Activated CD4-positive, CD25-positive, alpha-beta regulatory T cell treated with anti-CD3 and anti-CD28 coated beads, Interleukin-2, amount 50 U/mL, for 16 hours (primary cell): ENCODE results near the gene KCNMA1.

Source experiments
- DNase-seq: peaks from one replicate; pipeline ENCODE4 v3.0.0-alpha.2; 2020; ENCODE audit warnings: low read depth, low spot score

Gene KCNMA1

GRCh38 chr10:77301305-77301730, 336.3 kb downstream of the KCNMA1 start:
- DNase-seq = no peak

DNA sequence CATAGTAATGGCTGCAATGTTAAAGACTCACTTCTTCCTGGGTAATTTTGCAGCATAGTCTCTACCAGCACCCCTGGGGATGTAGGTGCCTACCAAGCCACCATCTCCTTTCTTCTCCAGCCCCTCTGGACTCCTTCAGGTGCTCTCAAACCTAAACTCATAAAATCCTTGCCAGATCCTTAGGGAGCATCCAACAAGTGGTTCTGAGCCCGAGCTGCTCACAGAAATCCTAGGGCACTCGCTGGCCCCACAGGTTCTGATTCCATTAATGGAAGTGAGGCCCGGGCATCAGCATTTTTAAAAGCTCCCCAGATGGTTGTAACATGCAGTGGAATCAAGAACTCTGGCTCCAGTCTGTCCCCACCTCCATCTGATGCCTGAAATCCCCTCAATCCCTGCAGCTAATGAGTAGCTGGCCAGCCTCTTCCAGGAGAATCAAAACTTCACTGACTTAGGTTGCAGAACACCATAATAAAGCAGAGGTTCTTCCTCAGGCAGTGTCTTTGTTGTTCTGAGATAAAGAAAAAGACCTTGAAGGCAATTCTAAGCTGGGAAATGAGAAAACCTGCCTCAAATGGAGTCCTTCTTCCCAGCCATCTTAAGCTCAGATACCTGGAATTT, 336.8 kb downstream of the KCNMA1 start:
- no peak for DNase-seq

DNA sequence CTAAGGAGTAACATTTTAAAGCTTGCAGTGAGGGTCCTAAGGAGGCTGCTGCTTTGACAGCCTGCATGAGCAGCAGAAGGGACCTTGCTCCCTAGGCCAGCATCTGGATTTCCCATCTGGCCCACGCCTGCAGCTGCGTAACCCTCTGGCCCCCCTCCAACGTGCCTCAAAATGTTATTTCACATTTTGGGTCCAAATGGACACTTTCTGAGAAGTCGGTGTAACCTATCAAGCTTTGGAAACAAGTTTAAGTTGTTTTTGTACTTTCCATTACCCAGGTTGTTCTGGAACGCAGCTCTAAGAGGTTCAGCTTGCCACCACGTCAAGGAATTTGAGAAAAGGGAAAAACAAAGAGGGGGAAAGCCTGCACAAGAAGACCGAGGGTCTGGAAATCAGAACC, 338.3 kb downstream of the KCNMA1 start:
- no peak for DNase-seq

GRCh38 chr10:77297393-77297739, 340.2 kb downstream of the KCNMA1 start:
- no peak for DNase-seq

DNA sequence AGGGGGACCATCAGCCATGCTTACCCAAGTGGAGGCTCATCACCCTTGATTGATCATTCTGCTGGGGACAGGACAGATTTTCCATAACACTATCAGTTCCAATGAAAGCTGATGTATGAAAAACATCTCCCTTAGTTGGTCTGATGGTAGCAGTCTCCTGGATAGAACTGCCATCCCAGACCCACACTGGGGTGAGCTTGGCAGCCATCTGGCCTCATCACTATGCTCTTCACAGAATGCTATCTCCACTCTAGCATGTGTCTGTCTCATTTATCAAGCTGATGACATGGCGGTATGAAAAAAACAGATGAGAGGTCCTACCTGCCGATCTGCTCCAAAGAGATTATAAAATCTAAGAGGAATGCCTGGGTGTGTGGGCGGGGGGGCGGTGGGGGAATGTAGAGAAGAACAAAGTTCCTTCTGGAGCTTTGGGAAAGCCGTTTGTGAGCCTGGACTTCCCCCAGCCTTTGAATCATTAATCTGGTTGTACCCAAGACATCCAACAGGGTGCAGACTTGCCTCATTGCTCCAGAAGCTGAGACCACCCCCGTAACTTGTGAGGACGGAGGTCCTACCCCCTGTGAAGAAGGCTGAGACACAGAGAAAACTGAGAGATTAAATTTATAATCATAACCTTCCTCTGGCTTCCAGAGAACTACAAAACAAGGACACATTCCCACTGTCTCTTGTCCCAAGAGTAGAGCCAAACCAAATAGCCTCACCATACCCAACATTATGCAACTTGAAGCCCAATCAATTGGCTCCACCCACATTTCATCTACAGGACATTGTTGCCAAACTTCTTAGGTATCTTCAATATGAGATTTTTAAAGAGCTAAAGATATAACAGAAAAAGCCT, 340.8 kb downstream of the KCNMA1 start:
- no peak for DNase-seq

- no peak for DNase-seq
Measured at GRCh38 chr10:77293773-77294172, 343.8 kb downstream of the KCNMA1 start.

GRCh38 chr10:77293347-77293746, 344.3 kb downstream of the KCNMA1 start:
- DNase-seq = no peak

- DNase-seq = no peak
Measured at GRCh38 chr10:77291596-77292505, 345.8 kb downstream of the KCNMA1 start.

GRCh38 chr10:77290528-77291155, 347.0 kb downstream of the KCNMA1 start:
- DNase-seq = no peak

DNA sequence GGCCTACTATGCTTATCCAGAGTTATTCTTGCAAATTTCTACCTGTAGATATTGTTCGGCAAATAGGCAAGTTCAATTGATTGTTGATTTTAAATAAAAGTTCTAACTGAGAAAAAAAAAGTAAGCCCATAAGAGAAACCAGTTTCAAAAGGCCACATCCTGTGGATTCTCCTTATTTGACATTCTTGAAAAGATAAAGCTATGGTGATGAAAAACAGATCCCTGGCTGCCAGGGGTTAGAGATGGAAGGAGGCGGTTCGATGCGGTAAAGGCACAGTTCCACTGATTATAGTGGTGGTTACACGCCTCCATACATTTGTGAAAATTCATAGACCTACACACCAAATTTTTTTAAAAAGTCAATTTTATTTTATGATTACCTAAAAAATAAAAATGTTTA, 347.8 kb downstream of the KCNMA1 start:
- no peak for DNase-seq

GRCh38 chr10:77289027-77289501, 348.5 kb downstream of the KCNMA1 start:
- DNase-seq = no peak

DNA sequence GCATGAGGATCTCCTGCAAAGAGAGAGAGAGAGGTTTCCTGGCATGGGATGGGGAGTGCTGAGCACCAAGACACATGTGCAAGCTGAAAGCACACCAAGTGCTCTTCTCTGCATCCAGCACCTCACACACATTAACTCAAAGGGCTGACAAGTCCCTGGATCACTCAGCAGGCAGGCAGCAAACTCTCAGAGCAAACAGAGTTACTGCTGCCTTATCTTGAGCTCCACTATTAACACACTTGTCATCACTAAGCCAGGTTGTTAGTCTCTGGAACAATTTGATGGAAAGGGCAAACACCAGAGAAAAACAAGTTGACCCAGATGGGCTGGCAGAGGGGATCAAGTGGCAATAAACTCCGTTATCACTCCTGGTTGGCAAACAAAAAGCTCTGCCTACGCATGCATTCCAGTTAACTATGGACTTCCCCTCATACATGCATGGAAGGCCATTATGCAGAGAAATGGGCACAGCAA, 349.9 kb downstream of the KCNMA1 start:
- DNase-seq = no peak

GRCh38 chr10:77286531-77287508, 350.8 kb downstream of the KCNMA1 start:
- DNase-seq = no peak

DNA sequence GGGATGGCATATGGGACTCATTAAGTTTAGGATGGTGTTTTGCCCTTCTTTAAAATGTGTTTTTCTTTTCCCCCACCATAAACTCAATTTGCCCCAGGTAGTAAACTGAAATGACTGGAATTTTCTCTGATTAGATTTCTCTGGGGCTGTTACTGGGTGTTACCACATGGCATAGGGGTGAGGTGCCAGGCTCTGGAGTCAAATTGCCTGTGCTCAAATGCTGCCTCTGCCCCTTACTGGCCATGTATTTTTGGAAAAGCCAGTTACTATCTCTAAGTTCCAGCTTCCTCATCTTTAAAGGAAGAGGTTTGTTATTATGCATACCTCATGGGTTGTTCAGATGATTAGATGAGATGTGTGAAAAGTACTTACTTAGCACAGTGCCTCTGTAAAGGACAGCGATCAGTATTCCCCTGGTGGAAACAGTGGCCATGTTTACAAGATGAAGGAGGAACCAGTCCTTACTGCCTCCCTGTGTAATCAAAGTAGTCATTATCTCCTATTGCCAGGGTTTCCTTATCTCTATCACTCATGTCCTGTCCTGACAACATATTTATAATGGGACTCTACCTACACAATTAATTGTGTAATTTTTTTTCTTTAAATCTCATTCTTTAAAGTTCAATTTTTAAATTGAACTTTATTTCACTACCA, 352.0 kb downstream of the KCNMA1 start:
- DNase-seq = no peak

GRCh38 chr10:77284797-77285196, 352.8 kb downstream of the KCNMA1 start:
- DNase-seq = no peak

DNA sequence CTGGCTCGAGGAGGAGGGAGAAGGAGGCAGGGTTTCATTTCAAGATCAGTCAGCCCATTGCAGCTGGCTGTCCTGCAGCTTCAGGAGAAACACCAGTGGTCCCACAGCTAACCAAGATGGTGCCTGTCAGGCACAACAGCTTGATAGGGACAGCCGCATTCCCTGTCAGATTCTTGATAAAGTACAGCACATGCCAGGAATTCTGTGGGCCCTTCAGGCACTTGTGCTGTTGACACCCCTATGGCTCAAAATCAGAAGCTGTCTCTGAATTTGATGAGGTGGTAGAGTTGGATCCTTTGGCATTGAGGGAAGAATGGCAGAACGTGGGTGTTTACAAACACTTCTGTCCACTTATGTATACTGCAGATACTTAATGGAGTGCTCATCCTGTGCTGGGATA, 354.3 kb downstream of the KCNMA1 start:
- no peak for DNase-seq

DNA sequence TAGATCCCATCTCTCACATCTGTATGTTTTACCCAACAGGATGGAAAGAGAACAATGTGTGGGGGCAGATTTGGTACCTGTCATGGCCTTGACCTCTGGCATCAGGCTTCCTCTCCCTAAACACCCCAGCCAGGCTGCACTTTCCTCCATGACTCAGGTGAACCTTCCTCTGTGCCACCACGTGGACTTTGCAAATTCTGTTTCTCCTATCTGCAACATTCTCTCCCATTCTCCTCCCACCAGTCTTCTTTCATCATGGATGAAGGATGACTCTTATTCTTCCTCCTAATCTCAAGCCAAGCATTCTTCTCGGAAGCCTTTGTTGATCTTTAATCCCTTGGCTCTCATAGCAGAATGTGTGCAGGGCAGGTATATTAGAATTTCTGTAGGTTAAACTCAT, 355.4 kb downstream of the KCNMA1 start:
- DNase-seq = no peak

GRCh38 chr10:77281719-77282118, 355.9 kb downstream of the KCNMA1 start:
- no peak for DNase-seq

DNA sequence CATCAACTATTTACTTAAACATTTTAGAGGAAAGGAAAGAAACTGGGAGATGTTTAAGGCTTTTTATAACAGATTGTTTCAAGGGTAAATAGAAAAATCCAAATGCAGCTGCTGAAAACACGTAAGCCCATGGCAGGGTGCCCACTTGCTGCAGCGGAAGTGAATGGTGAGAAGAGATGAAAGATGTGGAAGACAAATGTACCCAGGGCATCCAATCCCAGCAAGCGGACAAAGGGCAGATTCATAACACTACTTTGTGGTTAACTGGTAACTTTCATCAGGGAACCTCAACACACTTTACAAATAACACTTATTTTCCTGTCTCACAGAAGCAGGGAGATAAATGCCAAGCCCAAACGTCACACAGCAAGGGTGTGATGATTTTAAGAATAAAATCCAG, 358.4 kb downstream of the KCNMA1 start:
- no peak for DNase-seq
